DND-41 (cell line): ENCODE results near the gene NKRF.

ENCODE experiments used
- ATAC-seq: fragments of 200-7000 bp; cut with Tn5 transposase; 3 replicates; pipeline ENCODE4 v1.9.1; 2021; ENCODE audit warnings: low read depth; ENCODE audit not compliant: insufficient read depth
- DNase-seq: peaks from one replicate; pipeline ENCODE4 v3.0.0-alpha.2; 2020
- H2AFZ ChIP-seq: 2 replicates; pipeline ENCODE4 v1.6.0; 2012; ENCODE audit warnings: low read depth, low read length
- H3K27ac ChIP-seq: 2 replicates; pipeline ENCODE4 v1.5.1; 2012; ENCODE audit warnings: low read length, inconsistent platforms
- H3K27me3 ChIP-seq: fragments of 200-600 bp; sonication (generic); 2 replicates; pipeline ENCODE4 v1.6.0; 2012; ENCODE audit warnings: low read length, mild to moderate bottlenecking, inconsistent platforms; ENCODE audit not compliant: insufficient read depth, poor library complexity
- H3K36me3 ChIP-seq: 2 replicates; pipeline ENCODE4 v1.5.1; 2012; ENCODE audit warnings: low read length, inconsistent platforms; ENCODE audit not compliant: insufficient read depth
- H3K4me1 ChIP-seq: 2 replicates; pipeline ENCODE4 v1.5.1; 2012; ENCODE audit warnings: mild to moderate bottlenecking, low read length; ENCODE audit not compliant: insufficient read depth
- H3K4me2 ChIP-seq: 2 replicates; pipeline ENCODE4 v1.6.0; 2012; ENCODE audit warnings: mild to moderate bottlenecking, moderate library complexity, low read length, inconsistent platforms; ENCODE audit not compliant: insufficient read depth
- H3K4me3 ChIP-seq, 2 experiments: fragments of 200-600 bp in 1 of 2; shearing (Covaris generic) in 1 of 2; 2 replicates each; pipeline ENCODE4 v1.5.1; 2012 to 2016; ENCODE audit warnings: inconsistent platforms in 2 of 2, low read length in 2 of 2, mild to moderate bottlenecking in 2 of 2, low read depth in 1 of 2, moderate library complexity in 1 of 2
- H3K79me2 ChIP-seq: 2 replicates; pipeline ENCODE4 v1.6.0; 2012; ENCODE audit warnings: low read length, inconsistent platforms; ENCODE audit not compliant: insufficient read depth
- H3K9ac ChIP-seq: 2 replicates; pipeline ENCODE4 v1.6.0; 2012; ENCODE audit warnings: low read depth, mild to moderate bottlenecking, inconsistent platforms, low read length, moderate library complexity
- H3K9me3 ChIP-seq: 2 replicates; pipeline ENCODE4 v1.5.1; 2012; ENCODE audit warnings: low read length, moderate library complexity, mild to moderate bottlenecking, inconsistent platforms; ENCODE audit not compliant: insufficient read depth, severe bottlenecking
- H4K20me1 ChIP-seq: 2 replicates; pipeline ENCODE4 v1.6.0; 2012; ENCODE audit warnings: low read length; ENCODE audit not compliant: insufficient read depth
- CTCF ChIP-seq: IDR thresholded peaks from 2 replicates; pipeline ENCODE4 v1.5.1; 2012; ENCODE audit warnings: borderline replicate concordance, low read length, moderate library complexity, mild to moderate bottlenecking; ENCODE audit not compliant: poor library complexity, severe bottlenecking; ENCODE audit errors: extremely low read depth
- EZH2 ChIP-seq: IDR thresholded peaks from 3 replicates; pipeline ENCODE4 v1.6.1; 2012; ENCODE audit warnings: borderline replicate concordance, low read depth, mild to moderate bottlenecking, moderate library complexity, low read length, inconsistent platforms; ENCODE audit not compliant: severe bottlenecking

Gene NKRF

GRCh38 chrX:119624951-119625668, 18.9 kb upstream of the NKRF start:
- H3K4me1 ChIP-seq, result no peaks in the 10 kb centered on the region
- no peaks in the 10 kb centered on the region for H4K20me1 ChIP-seq
- DNase-seq (no peak), ATAC-seq (no peak)
- no peaks in the 10 kb centered on the region for H3K27me3 ChIP-seq
- H2AFZ ChIP-seq, result no peak overlapping the region
- no peak overlapping the region for H3K4me2 ChIP-seq
- H3K9me3 ChIP-seq, result no peaks in the 10 kb centered on the region
- H3K79me2 ChIP-seq, result no peaks in the 10 kb centered on the region
- no peak for TF ChIP-seq EZH2
- no peak for TF ChIP-seq CTCF
- no peak overlapping the region for H3K4me3 ChIP-seq
- peaks cover 72% of the 10 kb centered on the region for H3K36me3 ChIP-seq
- H3K27ac ChIP-seq, result no peak overlapping the region
- no peak overlapping the region for H3K9ac ChIP-seq

- no peaks in the 10 kb centered on the region for H3K4me1 ChIP-seq
- H3K9ac ChIP-seq, result no peak overlapping the region
- H3K27ac ChIP-seq, result no peak overlapping the region
- no peak overlapping the region for H2AFZ ChIP-seq
- H3K4me3 ChIP-seq, result no peak overlapping the region
- H3K79me2 ChIP-seq, result no peaks in the 10 kb centered on the region
- H3K27me3 ChIP-seq, result no peaks in the 10 kb centered on the region
- H4K20me1 ChIP-seq, result no peaks in the 10 kb centered on the region
- H3K36me3 ChIP-seq, result peaks cover 68% of the 10 kb centered on the region
- no peak for TF ChIP-seq CTCF
- DNase-seq (no peak), ATAC-seq (no peak)
- H3K9me3 ChIP-seq, result no peaks in the 10 kb centered on the region
- no peak overlapping the region for H3K4me2 ChIP-seq
These were observed 18.2 kb upstream of the NKRF start for GRCh38 chrX:119624417-119624816.

- Histone ChIP-seq H3K79me2 (no peaks in the 10 kb centered on the region), H3K4me1 (no peaks in the 10 kb centered on the region), H4K20me1 (no peaks in the 10 kb centered on the region), H3K27me3 (no peaks in the 10 kb centered on the region), H3K36me3 (peaks cover 67% of the 10 kb centered on the region), H3K4me3 (no peak overlapping the region), H3K27ac (no peak overlapping the region), H2AFZ (no peak overlapping the region), H3K4me2 (no peak overlapping the region), H3K9ac (no peak overlapping the region), H3K9me3 (no peaks in the 10 kb centered on the region)
- DNase-seq (no peak), ATAC-seq (no peak)
- TF ChIP-seq EZH2, result no peak
- no peak for TF ChIP-seq CTCF
These were observed 16.4 kb upstream of the NKRF start for GRCh38 chrX:119622356-119623232.
